Central memory CD4-positive, alpha-beta T cell (primary cell): ENCODE results near the gene DGKB.
"Not testable (repeated sequence)": the region's sequence is repeated elsewhere in the genome, so short reads cannot be mapped to it uniquely, and the experiment has no call there.

Source experiments
- DNase-seq: peaks from one replicate; pipeline ENCODE4 v3.0.0; 2022

Gene DGKB

GRCh38 chr7:14375998-14376397 is 526.6 kb downstream of the DGKB start:
- DNase-seq = no peak

- no peak for DNase-seq
These were observed 528.2 kb downstream of the DGKB start for GRCh38 chr7:14374336-14374735.

- DNase-seq = no peak
These were observed 534.3 kb downstream of the DGKB start for GRCh38 chr7:14368285-14368684.

GRCh38 chr7:14351167-14351566 is 551.4 kb downstream of the DGKB start:
- DNase-seq = no peak

GRCh38 chr7:14341200-14341775 is 561.3 kb downstream of the DGKB start:
- DNase-seq = no peak

- DNase-seq = no peak
These were observed 562.0 kb downstream of the DGKB start for GRCh38 chr7:14340393-14341074.

- DNase-seq = no peak
These were observed 562.7 kb downstream of the DGKB start for GRCh38 chr7:14339861-14340260.

- DNase-seq = no peak
These were observed 566.3 kb downstream of the DGKB start for GRCh38 chr7:14336256-14336655.

GRCh38 chr7:14332155-14332554 is 570.4 kb downstream of the DGKB start:
- no peak for DNase-seq

GRCh38 chr7:14324767-14325166 is 577.8 kb downstream of the DGKB start:
- DNase-seq = no peak

- DNase-seq = no peak
These were observed 579.8 kb downstream of the DGKB start for GRCh38 chr7:14322724-14323123.

GRCh38 chr7:14321947-14322346 is 580.6 kb downstream of the DGKB start:
- no peak for DNase-seq

- no peak for DNase-seq
These were observed 593.1 kb downstream of the DGKB start for GRCh38 chr7:14309432-14309831.

GRCh38 chr7:14305233-14305866 is 597.2 kb downstream of the DGKB start:
- DNase-seq = no peak

GRCh38 chr7:14303536-14303935 is 599.0 kb downstream of the DGKB start:
- DNase-seq = no peak

GRCh38 chr7:14294637-14295036 is 607.9 kb downstream of the DGKB start:
- no peak for DNase-seq

- DNase-seq = no peak
These were observed 609.1 kb downstream of the DGKB start for GRCh38 chr7:14293434-14293833.

- DNase-seq = no peak
These were observed 609.8 kb downstream of the DGKB start for GRCh38 chr7:14292737-14293136.

- no peak for DNase-seq
These were observed 612.6 kb downstream of the DGKB start for GRCh38 chr7:14289957-14290356.

- DNase-seq = no peak
These were observed 613.9 kb downstream of the DGKB start for GRCh38 chr7:14288701-14289100.

- DNase-seq = no peak
These were observed 615.2 kb downstream of the DGKB start for GRCh38 chr7:14287398-14287797.

GRCh38 chr7:14286036-14286435 is 616.5 kb downstream of the DGKB start:
- no peak for DNase-seq

- not testable (repeated sequence) for DNase-seq
These were observed 623.3 kb downstream of the DGKB start for GRCh38 chr7:14279065-14279871.

- DNase-seq = no peak
These were observed 627.2 kb downstream of the DGKB start for GRCh38 chr7:14275356-14275755.
